GM19023 (cell line): ENCODE results near the gene KIR3DL3.
"Not testable (repeated sequence)": the region's sequence is repeated elsewhere in the genome, so short reads cannot be mapped to it uniquely, and the experiment has no call there.

Experiments
- ATAC-seq: cut with Tn5 transposase; IDR thresholded peaks from one replicate; pipeline ENCODE4 v1.9.1; 2021; ENCODE audit warnings: mild to moderate bottlenecking, moderate library complexity; ENCODE audit not compliant: unreplicated experiment

The KIR3DL3 gene

GRCh38 chr19:54775830-54776229, 51.6 kb downstream of the KIR3DL3 start:
- ATAC-seq: not testable (repeated sequence)

GRCh38 chr19:54777851-54778250, 53.6 kb downstream of the KIR3DL3 start:
- not testable (repeated sequence) for ATAC-seq

GRCh38 chr19:54778896-54779295, 54.7 kb downstream of the KIR3DL3 start:
- ATAC-seq: not testable (repeated sequence)

GRCh38 chr19:54782916-54783315, 58.7 kb downstream of the KIR3DL3 start:
- ATAC-seq: not testable (repeated sequence)
